GF-D8 (cell line): ENCODE measurements around the gene SGCA.

Source experiments
- DNase-seq: peaks from one replicate; lab custom pipeline; 2025; lab: John Stamatoyannopoulos, UW

SGCA gene

DNA sequence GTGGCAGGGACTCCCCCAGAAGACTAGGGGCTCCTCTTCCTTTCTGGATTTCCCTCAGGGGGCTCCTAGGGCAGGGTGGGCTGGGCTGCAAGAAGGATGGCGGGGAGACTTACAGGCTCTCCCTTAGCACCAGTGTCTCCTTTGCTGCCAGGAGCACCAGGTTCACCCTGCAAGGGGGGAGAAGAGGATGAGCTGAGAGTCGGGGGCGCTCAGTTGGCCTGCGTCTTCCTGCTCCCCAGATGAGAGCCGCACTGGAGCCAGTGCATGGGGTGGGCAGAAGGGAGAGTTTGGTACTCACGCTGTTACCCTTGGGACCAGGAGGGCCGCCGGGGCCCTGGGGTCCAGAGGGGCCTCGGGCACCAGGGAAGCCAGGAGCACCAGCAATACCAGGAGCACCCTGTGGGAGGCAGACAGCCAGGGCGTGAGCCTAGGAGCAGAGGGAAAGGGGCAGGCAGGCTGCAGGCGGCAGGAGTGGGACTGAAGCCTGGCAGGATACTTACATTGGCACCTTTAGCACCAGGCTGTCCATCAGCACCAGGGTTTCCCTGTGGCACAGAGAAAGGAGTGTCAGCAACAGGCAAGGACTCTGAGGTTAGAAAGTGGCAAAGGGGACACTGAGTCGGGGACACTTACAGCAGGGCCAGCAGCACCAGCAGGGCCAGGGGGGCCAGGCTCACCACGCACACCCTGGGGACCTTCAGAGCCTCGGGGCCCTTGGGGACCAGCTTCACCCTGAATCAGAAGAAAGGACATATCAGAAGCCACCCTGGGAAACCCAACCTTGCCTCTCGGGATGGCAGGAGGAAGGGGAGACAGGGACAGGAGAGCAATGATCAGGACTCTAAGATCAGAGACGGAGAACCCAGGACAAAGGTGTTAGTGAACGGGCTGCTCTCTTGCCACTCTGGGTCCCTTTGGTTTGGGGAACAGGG is 29.4 kb downstream of the SGCA start:
- no peak for DNase-seq

DNA sequence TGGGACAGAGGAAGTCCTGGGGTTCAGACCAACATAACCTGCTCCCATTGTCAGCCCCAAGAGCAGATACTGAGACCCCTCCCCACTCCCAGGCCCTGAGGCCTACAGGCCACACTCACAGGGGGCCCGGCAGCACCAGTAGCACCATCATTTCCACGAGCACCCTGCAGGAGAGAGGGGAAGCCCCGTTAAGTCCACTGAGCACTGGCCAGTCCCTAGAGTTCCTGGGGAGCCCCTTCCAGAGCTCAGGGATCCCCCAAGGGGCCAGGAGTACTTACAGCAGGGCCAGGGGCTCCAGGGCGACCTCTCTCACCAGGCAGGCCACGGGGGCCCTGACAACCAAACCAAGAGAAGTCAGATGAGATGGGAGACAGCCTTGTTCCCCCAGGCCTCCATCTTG is 30.2 kb downstream of the SGCA start:
- DNase-seq, result no peak

DNA sequence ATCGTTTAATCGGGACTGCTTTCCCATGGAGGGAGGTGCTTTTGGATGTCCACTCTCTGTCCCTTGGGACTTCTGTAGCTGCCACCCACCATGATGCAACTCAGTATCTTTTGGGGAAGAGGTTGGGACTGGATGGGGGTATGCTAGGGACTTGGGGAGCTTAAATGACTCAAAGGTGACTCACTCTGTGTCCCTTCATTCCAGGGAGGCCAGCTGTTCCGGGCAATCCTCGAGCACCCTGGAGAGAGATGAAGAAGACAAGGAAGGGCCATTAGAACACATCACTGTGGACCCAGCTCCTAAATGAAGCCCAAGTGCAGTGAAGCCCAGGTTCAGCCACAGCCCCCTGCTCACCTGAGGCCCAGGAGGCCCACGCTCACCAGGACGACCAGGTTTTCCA is 31.0 kb downstream of the SGCA start:
- no peak for DNase-seq

DNA sequence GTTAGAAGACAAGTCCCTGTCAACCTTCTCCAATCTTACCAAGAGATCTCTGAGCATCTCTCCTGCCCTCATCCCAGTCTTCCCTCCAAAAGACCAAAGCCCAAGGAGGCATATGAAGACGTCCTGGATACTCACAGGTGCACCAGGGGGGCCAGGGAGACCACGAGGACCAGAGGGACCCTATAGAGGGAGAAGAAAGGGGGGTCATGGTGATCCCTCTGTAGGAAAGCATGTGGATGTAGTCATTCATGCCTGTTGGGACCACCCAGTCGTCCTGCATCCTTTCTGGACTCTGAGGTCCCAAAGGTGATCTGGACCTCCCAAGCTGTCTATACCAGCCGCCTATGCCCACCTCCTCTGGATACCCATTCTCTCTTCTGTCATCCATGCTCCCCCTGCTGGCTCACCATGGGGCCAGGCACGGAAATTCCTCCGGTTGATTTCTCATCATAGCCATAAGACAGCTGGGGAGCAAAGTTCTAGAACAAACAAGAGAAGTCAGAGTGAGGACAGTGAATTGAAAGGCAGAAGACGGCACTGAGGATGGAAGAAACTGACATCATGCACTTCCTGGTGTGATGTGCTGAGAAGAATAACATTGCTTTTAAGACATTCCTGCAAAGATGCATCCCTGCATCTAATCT is 32.3 kb downstream of the SGCA start:
- DNase-seq, result no peak

DNA sequence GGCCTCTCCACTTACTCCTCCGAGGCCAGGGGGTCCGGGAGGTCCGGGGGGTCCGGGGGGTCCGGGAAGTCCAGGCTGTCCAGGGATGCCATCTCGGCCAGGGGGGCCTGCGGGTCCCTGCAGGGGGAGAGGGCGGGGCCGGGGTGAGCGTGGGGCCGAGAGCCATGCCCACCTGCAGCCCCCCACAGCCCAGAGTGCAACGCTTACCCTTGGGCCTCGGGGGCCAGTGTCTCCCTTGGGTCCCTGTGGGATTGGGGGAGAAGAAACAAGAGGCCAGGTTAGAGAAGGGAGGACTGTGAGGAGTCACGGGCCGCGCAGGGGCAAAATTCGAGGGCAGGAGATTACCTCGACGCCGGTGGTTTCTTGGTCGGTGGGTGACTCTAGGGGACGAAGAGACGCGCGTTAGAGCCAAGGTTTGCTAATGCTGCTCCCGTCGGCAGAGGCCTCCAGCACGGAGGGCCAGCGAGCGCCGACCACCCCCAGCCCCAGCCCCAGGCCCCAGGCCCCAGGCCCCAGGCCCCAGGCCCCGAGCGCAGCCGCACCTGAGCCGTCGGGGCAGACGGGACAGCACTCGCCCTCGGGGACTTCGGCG is 33.5 kb downstream of the SGCA start:
- DNase-seq, result no peak

DNA sequence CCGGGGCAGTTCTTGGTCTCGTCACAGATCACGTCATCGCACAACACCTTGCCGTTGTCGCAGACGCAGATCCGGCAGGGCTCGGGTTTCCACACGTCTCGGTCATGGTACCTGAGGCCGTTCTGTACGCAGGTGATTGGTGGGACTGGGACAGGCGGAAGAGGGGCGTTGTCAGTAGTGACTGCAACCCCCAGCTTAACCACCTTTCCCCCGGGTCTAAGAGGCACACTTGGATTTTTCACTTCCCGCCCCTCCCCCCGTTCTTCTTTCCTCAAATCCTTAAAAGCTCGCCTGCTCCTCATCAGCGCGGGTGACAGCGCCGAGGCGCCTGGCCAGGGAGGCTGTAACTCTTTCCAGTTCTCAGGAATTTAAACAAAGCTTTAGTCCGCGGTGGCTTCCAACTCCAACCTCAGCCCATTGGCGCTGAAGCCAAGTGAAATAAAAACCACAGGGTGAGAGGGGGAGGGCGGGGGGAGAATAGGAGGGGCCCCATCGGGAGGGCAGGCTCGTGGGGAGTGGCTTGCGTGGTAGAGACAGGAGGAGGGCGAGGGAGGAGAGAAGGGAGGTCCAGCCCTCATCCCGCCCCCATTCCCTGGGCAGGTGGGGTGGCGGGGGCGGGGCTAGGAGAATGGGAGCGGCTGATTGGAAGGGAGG is 34.1 kb downstream of the SGCA start:
- no peak for DNase-seq

DNA sequence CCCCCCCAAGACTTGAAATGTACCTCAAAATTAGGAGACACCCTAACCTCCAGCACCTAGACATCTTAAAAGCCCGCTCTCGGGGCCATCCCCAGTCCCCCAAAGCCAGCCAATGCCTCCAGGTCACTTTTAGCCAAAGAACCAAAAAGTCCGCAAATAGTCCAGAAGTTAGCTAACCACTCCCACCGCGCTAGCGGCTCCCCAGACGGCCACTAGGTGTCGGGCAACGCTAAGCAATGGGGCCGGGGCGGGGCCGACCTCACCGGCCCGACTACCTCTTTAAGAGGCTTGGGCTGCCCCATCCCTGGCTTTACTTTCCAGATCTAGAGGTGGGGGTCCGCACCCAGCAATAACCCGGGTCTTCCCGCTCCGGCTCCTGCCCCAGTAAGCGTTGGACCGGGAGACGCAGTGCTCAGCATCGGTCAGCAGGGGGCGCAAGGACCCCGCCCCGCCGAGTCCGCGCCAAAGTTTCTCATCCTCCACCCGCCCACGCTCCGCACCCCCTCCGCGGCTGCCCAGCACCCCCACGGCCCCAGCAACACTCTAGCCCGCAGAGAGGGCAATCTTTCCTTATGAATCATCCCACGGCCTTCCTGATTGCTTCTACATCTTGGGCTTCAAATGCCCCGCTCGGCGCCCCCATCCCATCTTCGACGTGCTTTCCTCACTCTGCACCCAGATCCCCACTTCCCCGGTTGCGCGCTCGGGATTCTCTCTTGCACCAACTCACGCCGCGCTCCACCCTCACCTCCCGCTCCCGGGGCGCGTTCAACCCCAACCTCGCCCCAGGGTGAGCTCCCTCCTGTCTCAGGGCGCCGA is 34.9 kb downstream of the SGCA start:
- DNase-seq, result no peak

DNA sequence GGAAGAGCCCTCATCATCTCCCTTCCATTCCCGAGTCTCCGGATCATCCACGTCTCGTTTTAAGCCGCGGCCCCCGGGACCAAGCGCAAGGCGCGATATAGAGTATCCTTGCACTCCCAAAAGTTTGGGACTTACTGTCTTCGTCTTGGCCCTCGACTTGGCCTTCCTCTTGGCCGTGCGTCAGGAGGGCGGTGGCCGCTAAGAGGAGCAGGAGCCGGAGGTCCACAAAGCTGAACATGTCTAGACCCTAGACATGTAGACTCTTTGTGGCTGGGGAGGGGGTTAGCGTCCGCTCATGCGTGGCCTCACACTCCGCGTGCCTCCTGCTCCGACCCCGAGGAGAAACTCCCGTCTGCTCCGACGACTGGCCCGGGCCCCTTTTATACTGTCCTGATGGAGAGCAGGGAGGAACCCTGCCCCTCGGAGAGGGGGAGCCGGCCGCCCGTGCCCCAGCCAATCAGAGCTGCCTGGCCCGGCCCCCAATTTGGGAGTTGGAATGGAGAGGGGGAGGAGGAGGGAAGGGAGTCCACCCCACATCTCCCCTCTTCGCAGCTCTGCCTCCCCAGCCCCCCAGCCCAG is 35.6 kb downstream of the SGCA start, which contains the start of gene COL1A1:
TSS of gene COL1A1 (minus strand) at position 356 of the 579 bp plus-strand sequence. CDS start at position 238, 118 bp downstream.
- DNase-seq, result no peak

DNA sequence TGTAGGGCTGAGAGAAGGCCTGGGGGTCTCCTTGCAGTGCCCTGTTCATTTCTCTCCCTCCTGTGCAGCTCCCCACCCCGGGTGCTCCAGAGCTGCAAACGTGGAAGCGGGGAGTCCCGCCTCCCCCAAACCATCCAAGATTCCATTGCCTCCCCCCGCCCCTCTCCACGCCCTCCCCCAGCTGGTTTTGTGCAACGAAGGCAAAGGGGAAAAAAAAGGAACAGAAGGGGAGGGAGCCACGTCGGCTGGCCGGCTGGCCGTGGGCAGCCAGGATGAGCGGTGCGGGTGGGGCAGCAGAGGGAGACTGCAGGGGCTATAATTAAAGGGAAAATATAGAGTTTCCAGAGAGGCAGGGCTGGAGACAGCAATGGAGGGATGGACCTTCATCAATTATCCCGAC is 37.3 kb downstream of the SGCA start:
- no peak for DNase-seq

DNA sequence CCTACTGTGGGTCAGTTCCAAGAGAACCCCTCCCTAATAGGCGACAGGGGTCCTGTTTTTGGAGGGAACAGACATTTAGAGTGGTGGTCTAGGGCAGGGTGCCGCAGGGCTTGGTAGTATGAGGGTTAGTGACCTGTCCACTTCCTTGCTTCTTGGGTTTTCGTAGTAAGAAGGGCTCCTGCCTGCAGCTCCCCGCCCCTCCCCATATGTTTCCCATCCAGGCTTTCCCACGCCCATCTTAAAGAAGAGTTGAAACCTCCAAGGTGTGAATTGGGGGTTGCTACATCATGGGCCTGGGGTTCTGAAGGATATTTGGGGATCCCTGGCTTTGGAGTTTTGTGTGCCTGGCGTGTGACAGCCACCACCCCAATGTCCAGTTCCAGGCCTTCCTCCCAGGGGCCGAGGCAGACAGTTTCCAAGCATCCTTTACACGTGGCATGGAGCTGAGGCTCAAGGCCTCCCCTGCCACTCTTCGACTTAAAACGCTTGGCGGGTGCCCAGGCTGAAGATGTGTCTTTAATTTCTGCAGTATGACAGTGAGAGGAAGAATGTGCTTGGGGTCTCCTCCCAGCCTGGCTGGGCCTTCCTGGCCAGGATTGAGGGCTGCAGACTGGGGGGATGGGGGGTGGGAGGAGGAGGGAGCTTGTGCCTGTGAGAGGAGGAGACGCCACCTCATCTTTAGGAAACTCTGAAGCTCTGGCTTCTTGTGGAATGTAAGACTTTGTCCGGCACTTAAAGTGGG is 38.0 kb downstream of the SGCA start:
- no peak for DNase-seq

DNA sequence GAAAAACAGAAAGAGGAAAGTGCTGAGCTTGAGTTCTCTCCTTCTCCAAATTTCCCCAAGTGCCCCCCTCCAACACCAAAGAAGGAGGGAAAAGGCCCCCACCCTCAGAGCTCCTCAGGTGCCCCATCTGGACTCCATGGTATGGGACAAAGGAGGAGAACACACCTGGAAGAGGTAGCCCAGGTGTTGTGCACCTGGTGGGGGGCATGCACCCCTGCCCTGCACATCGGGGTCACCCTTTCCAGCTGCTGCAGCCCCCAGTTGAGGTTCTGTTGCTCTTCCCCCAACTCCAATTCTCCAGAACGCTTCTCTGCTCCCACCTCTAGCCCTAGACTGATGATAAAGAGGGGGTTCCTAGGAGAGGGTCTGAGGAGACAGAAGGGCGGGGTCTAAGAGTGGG is 38.6 kb downstream of the SGCA start:
- DNase-seq, result no peak

DNA sequence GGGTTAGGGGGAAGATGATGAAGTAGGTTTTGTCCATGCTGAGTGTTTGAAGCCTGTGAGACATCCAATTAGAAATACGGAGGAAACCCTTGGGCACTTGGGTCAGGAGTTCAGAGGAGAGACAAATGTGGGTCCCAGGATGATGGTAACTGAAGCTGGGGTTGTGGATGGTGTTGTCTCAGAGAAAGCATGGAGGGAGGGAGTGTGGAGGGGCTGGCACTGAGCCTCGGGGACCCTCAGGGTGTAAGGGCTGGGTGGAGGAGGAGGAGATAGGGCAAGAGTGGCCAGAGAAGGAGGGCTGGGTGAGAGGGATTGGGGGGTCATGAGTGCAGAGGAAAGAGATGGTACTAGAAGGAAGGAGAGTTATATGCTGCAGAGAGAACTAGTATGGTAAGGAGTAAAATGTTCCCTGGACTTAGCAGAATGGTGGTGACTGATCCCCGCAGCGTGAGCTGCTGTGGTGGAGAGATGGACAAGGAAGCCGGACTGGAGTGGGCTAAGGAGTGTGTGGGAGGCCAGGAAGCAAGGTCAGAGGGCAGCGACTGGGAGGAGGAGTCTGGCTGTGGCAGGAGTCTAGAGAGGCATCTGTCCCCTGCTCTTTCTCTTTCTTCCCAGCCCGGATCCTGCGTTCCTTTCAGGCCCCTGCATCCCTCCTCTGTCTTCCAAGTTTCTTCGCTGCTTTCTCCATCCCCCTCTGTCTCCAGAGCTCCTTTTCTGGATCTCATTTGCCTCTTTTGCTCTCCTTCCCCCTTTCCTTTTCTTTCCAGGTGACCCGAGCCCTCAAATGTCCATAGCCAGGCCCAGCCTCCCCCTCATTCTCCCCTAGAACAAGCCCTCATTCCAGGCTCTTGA is 39.5 kb downstream of the SGCA start:
- DNase-seq, result no peak

DNA sequence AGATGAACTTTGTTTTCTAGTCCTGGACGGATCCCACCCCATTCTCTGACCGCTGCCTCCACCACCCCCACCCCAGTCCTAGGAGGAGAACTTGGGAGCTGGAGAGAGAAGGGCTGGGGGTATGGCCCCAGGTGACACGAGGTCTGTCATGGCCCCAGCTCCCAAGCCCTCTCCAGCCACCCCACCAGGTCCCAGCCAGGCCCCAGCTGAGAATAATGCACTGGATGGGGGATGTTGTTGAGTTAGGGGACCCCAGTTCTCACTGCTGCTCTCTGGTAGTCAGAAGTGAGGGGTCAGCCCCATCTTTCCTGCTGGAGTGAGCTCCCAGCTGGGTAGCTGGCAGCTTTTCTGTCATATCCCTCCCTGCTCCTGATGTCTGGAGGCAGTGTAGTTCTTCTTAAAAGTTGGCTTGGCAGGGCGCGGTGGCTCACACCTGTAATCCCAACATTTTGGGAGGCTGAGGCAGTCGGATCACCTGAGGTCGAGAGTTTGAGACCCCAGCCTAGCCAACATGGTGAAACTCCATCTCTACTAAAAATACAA is 40.2 kb downstream of the SGCA start:
- no peak for DNase-seq

DNA sequence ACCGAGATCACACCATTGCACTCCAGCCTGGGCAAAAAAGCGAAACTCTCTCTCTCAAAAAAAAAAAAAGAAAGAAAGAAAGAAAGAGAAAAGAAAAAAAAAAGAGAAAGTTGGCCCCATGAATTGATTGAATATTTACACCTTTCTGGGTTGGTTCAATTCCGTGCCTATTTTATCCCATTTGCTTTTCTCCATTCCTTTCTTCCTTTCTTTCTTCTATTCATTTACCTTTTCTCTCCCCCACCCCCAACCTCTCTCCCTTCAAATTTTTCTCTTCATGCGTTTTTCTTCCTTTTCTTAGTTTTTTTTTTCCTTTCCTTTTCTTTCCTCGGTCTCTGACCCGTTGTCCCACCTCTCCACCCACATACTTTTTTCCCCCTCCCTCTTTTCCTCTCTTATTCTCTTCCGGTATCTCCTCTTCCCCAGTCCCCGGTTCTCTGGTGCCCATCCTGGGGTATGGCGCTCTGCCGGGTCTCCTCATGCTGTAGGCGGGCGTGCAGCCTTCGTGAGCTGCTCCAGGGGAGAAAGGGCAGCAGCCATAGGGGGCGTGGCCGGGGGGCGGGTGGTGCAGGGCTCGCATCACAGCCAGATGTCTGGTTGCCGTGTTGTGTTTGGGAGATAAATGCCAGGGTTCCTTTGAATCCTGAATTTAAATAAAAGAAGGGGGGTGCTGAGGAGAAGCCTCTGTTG is 40.9 kb downstream of the SGCA start:
- DNase-seq, result no peak

DNA sequence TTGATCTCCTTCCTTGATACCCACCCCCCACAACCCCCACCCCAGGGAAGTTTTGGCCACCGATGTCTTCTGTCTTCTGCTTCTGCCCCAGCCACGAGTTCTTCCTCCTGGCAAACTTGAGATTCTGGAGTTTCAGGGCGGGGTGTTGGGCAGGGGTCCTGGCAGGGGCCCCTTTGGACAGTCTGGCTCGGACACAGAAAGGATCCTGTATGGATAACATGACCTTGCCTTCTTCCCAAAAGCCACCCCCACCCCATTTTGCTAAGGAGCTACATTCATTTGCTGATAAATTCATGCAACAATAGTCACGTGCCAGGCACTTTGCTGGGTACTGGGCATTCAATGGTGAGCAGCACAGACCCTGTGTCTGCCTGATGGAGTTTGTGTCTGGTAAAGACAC is 41.5 kb downstream of the SGCA start:
- DNase-seq, result no peak

DNA sequence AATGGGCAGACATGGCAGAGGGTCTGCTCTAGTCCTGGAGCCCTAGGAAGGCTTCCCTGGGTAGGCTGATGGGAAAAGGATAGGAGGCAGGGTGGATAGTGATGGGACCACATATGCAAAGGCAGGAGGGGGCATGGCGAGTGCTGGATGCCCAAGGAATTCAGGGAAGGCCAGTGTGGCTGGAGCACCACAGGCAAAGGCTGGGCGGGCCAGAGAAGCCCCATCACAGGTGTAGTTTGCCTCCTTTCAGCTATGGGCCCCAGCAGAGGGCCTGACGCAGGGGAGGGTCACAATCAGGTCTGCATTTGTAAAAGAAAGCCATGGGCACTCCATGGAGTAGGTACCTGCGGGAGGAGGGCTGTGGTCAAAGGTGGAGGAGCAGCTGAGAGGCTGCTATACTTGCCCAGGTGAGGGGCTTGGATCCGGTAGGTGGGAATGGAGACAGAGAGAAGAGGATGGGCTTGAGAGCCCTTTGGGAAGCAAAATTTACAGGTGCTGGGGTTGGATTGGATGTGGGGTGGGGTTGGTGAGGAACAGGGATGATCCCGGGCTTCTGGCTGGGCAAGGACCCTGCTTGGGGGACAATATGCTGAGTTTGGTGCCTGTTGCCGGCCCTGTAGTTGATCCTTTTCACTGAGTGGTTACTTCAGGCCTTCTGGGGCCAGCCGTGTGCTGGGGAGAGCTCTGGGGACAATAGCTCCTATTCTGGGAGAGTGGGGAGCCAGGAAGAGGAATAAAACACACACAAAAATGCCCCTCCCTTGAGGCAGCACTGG is 42.2 kb downstream of the SGCA start:
- no peak for DNase-seq

DNA sequence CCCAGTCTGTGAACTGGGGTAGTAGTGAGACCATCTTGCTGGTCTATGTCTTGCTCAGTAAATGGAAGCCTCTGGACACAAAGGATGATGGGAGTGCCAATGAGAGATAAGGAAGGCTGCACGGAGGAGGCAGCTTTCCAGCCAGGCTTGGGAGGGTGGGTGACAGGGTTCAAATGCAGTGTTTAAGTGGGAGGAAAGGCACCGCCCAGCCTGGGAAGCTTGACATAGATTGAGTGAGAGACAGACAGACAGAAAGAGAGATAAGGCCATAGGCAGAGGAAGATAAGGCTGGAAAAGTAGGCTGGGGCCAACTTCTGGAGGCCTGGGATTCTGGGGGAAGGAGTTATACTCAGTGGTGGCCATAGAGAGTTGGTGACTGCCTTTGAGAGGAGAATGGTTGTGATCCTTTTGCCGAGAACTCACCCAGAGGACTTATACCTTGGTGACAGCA is 42.8 kb downstream of the SGCA start:
- no peak for DNase-seq

DNA sequence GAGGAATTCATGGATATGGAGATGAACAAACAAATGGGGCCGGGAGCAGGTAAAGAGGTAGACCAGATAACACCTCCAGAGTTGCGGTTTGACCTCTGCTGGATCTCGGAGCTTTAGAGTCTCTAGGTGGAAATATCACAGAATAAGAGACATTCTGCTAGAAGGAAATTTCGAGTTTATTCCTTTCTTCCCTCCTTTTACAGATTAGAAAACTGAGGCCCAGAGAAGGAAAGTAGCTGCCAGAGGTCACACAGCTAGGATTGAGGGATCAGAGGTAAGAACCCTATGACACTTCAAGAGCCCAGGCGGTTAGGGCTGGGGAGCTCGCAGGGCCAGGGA is 43.3 kb downstream of the SGCA start:
- DNase-seq, result no peak
